ENCODE measurements around the gene BHLHE23.
"Not testable (repeated sequence)": the region's sequence is repeated elsewhere in the genome, so short reads cannot be mapped to it uniquely, and the experiment has no call there.

Gene BHLHE23

GRCh38 chr20:62966212-62967148 lies 40.3 kb downstream of the BHLHE23 start:
- no peak overlapping the region for H3K27ac ChIP-seq
- H3K4me3 ChIP-seq: no peak overlapping the region

- Histone ChIP-seq H3K4me3 (no peak overlapping the region), H3K27ac (no peak overlapping the region)
These were observed 41.4 kb downstream of the BHLHE23 start for GRCh38 chr20:62965363-62965771.

GRCh38 chr20:62964700-62965099 lies 42.1 kb downstream of the BHLHE23 start:
- H3K27ac ChIP-seq: no peak overlapping the region
- H3K4me3 ChIP-seq: no peak overlapping the region

- no peak overlapping the region for H3K4me3 ChIP-seq
- no peak overlapping the region for H3K27ac ChIP-seq
These were observed 43.0 kb downstream of the BHLHE23 start for GRCh38 chr20:62963614-62964397.

- Histone ChIP-seq H3K27ac (no peak overlapping the region), H3K4me3 (no peak overlapping the region)
These were observed 43.7 kb downstream of the BHLHE23 start for GRCh38 chr20:62962891-62963613.

GRCh38 chr20:62962221-62962879 lies 44.4 kb downstream of the BHLHE23 start:
- Histone ChIP-seq H3K27ac (no peak overlapping the region), H3K4me3 (no peak overlapping the region)

- Histone ChIP-seq H3K27ac (no peak overlapping the region), H3K4me3 (no peak overlapping the region)
These were observed 45.0 kb downstream of the BHLHE23 start for GRCh38 chr20:62961799-62962198.

- no peak overlapping the region for H3K27ac ChIP-seq
- H3K4me3 ChIP-seq: no peak overlapping the region
These were observed 45.4 kb downstream of the BHLHE23 start for GRCh38 chr20:62961310-62961783.

- not testable (repeated sequence) for H3K27ac ChIP-seq
These were observed 46.1 kb downstream of the BHLHE23 start for GRCh38 chr20:62960446-62961309.

GRCh38 chr20:62959998-62960436 lies 46.7 kb downstream of the BHLHE23 start:
- no peak overlapping the region for H3K27ac ChIP-seq
- H3K4me3 ChIP-seq: no peak overlapping the region

More at GRCh38 chr20:62960446-62961309, 46.1 kb downstream of the BHLHE23 start:
- not testable (repeated sequence) for H3K4me3 ChIP-seq

GRCh38 chr20:62959101-62959971 lies 47.4 kb downstream of the BHLHE23 start:
- Histone ChIP-seq H3K27ac (no peak overlapping the region), H3K4me3 (no peak overlapping the region)

- Histone ChIP-seq H3K4me3 (no peak overlapping the region), H3K27ac (no peak overlapping the region)
These were observed 48.2 kb downstream of the BHLHE23 start for GRCh38 chr20:62958388-62959100.

GRCh38 chr20:62957136-62958117 lies 49.3 kb downstream of the BHLHE23 start:
- H3K27ac ChIP-seq: no peak overlapping the region

GRCh38 chr20:62956387-62957135 lies 50.2 kb downstream of the BHLHE23 start:
- Histone ChIP-seq H3K27ac (no peak overlapping the region), H3K4me3 (no peak overlapping the region)

More at GRCh38 chr20:62957136-62958117, 49.3 kb downstream of the BHLHE23 start:
- no peak overlapping the region for H3K4me3 ChIP-seq

All from skin epidermis (tissue), 12 donors.